ENCODE measurements around the gene C3orf20. TPM values are rescaled to one million over a fixed set of nuclear protein-coding genes. Genes with fewer than 3 reads are reported as not detected.
"Not testable (repeated sequence)": the region's sequence is repeated elsewhere in the genome, so short reads cannot be mapped to it uniquely, and the experiment has no call there.

C3orf20 gene
- total and polyA plus RNA-seq, 7 donors, result 0.03 to 0.16 TPM; not detected in 5

DNA sequence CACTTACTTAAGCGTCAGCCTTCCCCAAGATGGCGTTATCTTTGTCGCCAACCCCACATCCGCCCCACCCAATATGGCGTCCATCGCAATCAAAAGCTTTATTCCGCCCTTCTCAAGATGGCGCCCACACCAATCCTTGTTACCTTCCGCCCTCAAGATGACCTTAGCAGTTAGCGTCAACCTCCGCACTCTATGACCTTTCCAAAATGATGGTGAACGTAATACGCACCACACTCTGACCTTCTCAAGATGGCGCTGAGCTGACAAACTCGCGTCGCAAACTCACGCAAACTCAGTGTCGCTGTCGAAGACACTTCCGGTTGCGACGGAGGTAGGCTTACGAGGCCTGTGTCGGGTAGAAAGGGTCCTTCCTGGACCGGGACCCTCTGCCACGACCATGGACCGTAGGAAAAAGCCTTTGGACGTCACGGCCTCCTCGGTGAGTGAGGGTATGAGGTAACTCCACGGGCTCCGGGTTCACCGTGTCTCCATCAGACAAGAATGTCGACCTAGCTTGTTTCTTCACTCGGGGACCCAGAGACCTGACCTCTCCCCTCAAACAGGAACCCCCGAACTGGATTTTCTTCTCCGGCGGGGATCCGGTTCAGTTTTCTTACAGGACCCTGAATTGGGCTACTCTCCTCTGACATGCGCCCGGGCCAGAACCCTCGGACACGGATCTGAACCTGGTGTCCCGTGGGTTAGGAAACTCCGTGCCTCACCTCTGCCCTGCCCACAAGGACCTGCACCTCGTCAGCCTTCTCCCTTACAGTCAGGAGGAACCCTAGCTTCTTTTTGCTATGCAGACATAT is 23.3 kb upstream of the C3orf20 start, which contains the start of gene CCDC174:
CCDC174 (plus strand) TSS at position 323 of the 812 bp plus-strand sequence; CDS start at position 398, 75 bp downstream.
- Histone ChIP-seq H3K36me3 (peaks cover 0 to 24% (median 17%) of the 10 kb centered on the region in 4 donors), H3K4me1 (peaks cover 0 to 29% (median 25%) of the 10 kb centered on the region in 4 donors), H3K27ac (peak within 1 kb of the TSS; percentile 84 to 90 (median 86)), H3K9me3 (no peaks in the 10 kb centered on the region), H3K27me3 (no peaks in the 10 kb centered on the region), H3K4me3 (peak within 1 kb of the TSS; percentile 70 to 85 (median 74))
- WGBS, 2 donors, result 0% methylated on average over 47 of the region's 47 CpGs
- TF ChIP-seq POLR2A (IDR thresholded peaks at IDR 0.05) (peak; percentile 46 to 50), POLR2AphosphoS5 (IDR thresholded peaks at IDR 0.05) (peak; percentile 98 to 99 (median 99)), CTCF (IDR thresholded peaks at IDR 0.05) (no peak), EP300 (IDR thresholded peaks at IDR 0.05) (no peak)
- intact Hi-C loops (cut with DNase I), result loop anchor here (1.0 to 10.0 kb wide), 6 partner anchors 74 to 757 kb away; partner anchors contain the start of genes LSM3, MRPS25, NR2C2 and RBSN
- peak; percentile 98 for DNase-seq

DNA sequence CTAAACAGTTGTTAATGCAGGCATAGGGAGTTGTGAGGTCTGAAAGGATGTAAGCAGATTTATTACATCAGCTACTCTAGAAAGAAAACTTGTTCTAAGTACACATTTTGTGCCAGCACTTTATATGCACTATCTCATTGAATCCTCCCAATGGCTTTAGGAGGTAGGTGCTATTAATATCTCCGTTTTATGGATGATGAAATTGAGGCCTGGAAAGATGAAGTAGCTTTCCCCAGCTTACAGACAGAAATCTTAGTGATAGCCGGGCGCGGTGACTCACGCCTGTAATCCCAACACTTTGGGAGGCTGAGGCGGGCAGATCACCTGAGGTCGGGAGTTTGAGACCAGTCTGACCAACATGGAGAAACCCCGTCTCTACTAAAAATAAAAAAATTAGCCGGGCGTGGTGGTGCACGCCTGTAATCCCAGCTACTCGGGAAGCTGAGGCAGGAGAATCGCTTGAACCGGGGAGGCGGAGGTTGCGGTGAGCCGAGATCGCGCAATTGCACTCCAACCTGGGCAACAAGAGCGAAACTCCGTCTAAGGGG is 22.5 kb upstream of the C3orf20 start:
- DNase-seq, H3K27me3 ChIP-seq, H3K9me3 ChIP-seq: not testable (repeated sequence)
- peaks cover 5 to 32% (median 25%) of the 10 kb centered on the region in 4 donors for H3K36me3 ChIP-seq
- intact Hi-C loops (cut with DNase I), result loop anchor here (10.0 kb wide), 3 partner anchors 292 to 442 kb away; partner anchors contain the start of genes MRPS25, NR2C2 and RBSN
- peak overlapping the region; percentile 70 to 85 (median 74) for H3K4me3 ChIP-seq
- H3K27ac ChIP-seq, result peak overlapping the region; percentile 84 to 90 (median 86)
- whole genome bisulfite sequencing, 2 donors, result 79 to 85% methylated on average over 21 of the region's 21 CpGs
- peaks cover 0 to 29% (median 25%) of the 10 kb centered on the region in 4 donors for H3K4me1 ChIP-seq

DNA sequence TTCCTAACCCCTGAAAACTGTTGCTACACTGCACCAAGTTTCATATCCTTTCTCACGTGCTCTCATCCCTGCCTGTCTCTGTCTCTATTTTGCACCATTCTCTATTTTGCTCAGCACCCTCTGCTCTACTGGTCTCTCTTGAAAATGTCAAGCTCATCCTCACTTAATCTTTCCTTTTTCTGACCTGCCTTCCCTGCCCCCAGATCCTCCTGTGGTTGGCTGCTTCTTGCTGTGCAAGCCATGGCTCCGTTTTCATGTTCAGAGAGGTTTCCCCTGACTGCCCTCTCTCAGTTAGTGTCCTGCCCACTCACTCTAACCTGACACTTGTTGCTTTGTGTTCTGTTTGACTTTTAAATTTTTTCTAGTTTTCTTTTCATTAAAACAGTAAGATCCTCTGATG is 17.4 kb upstream of the C3orf20 start:
- Histone ChIP-seq H3K4me1 (peaks cover 0 to 17% (median 16%) of the 10 kb centered on the region in 4 donors), H3K27me3 (no peaks in the 10 kb centered on the region), H3K36me3 (peaks cover 21 to 83% (median 71%) of the 10 kb centered on the region in 4 donors), H3K9me3 (no peaks in the 10 kb centered on the region), H3K4me3 (no peak overlapping the region), H3K27ac (no peak overlapping the region)
- TF ChIP-seq CTCF (IDR thresholded peaks at IDR 0.05), result no peak
- TF ChIP-seq EP300 (IDR thresholded peaks at IDR 0.05), result no peak
- TF ChIP-seq POLR2AphosphoS5 (IDR thresholded peaks at IDR 0.05), result no peak
- TF ChIP-seq POLR2A (IDR thresholded peaks at IDR 0.05), result no peak
- intact Hi-C loops (cut with DNase I), result loop anchor here (10.0 kb wide), 3 partner anchors 287 to 437 kb away; partner anchors contain the start of genes MRPS25, NR2C2 and RBSN
- DNase-seq, result no peak
- WGBS, 2 donors, result 80 to 86% methylated on average over 2 of the region's 2 CpGs

GRCh38 chr3:14658978-14659377 is 16.0 kb upstream of the C3orf20 start:
- 88 to 97% methylated on average over 2 of the region's 2 CpGs for WGBS, 2 donors
- intact Hi-C loops (cut with DNase I), result loop anchor here (10.0 kb wide), 3 partner anchors 286 to 436 kb away; partner anchors contain the start of genes MRPS25, NR2C2 and RBSN
- Histone ChIP-seq H3K9me3 (no peaks in the 10 kb centered on the region), H3K27ac (no peak overlapping the region), H3K4me1 (peaks cover 0 to 3% (median 2%) of the 10 kb centered on the region in 4 donors), H3K4me3 (no peak overlapping the region), H3K36me3 (peaks cover 35 to 97% (median 78%) of the 10 kb centered on the region in 4 donors), H3K27me3 (no peaks in the 10 kb centered on the region)
- no peak for TF ChIP-seq EP300 (IDR thresholded peaks at IDR 0.05)
- TF ChIP-seq CTCF (IDR thresholded peaks at IDR 0.05), result no peak
- no peak for TF ChIP-seq POLR2A (IDR thresholded peaks at IDR 0.05)
- TF ChIP-seq POLR2AphosphoS5 (IDR thresholded peaks at IDR 0.05), result no peak
- no peak for DNase-seq

DNA sequence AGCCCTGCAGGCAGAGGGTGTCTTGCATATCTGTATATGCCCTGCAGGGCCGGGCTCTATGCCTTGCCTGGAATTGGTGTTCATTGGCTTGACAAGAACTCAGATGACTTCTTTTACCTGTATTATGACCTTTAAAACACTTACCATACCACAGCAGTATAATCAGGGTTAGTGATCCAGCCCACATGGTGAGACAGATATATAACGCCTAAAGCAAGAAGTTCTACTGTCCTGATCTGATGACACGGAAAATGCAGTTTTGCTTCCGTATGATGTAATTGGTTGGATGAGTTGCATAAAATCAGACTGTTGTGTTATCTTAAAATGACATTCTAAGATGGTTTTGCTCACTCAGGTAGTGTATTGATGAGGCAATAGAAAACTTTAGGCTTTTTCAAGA is 14.0 kb upstream of the C3orf20 start:
- intact Hi-C loops (cut with DNase I), result no loop called here

More for the DNA sequence above, 14.0 kb upstream of the C3orf20 start:
- Histone ChIP-seq H3K27me3 (no peaks in the 10 kb centered on the region), H3K4me3 (no peak overlapping the region), H3K4me1 (no peaks in the 10 kb centered on the region), H3K36me3 (peaks cover 47 to 100% (median 83%) of the 10 kb centered on the region in 4 donors), H3K9me3 (no peaks in the 10 kb centered on the region), H3K27ac (no peak overlapping the region)
- WGBS, 2 donors, result 70 to 87% methylated on average over 4 of the region's 4 CpGs
- DNase-seq, result no peak
- TF ChIP-seq EP300 (IDR thresholded peaks at IDR 0.05) (no peak), POLR2AphosphoS5 (IDR thresholded peaks at IDR 0.05) (no peak), CTCF (IDR thresholded peaks at IDR 0.05) (no peak), POLR2A (IDR thresholded peaks at IDR 0.05) (no peak)

Data from sigmoid colon (tissue), 7 donors.